BJ (cell line): ENCODE results near the gene LMTK3. TPM values are rescaled to one million over a fixed set of nuclear protein-coding genes. Genes with fewer than 3 reads are reported as not detected.

Experiments used
- CTCF ChIA-PET: fragments of 350-600 bp; formaldehyde crosslinking; extraction: SDS; loops from one replicate; lab custom pipeline; 2021; ENCODE audit warnings: antibody characterized with exemption, inconsistent platforms; lab: Yijun Ruan, JAX
- POLR2A ChIA-PET: fragments of 300-600 bp; sonication (Branson Sonifier 250); formaldehyde crosslinking; extraction: SDS; loops from one replicate; lab custom pipeline; 2021; ENCODE audit warnings: antibody characterized with exemption; lab: Charles Lee
- DNase-seq: peaks from one replicate; pipeline ENCODE4 v3.0.0-alpha.2; 2011; ENCODE audit warnings: low read depth
- H3K27me3 ChIP-seq: 2 replicates; pipeline ENCODE4 v1.6.0; 2011; ENCODE audit warnings: low read length; ENCODE audit not compliant: control insufficient read depth, insufficient read depth
- H3K36me3 ChIP-seq: 2 replicates; pipeline ENCODE4 v1.5.1; 2011; ENCODE audit warnings: low read length; ENCODE audit not compliant: control insufficient read depth, insufficient read depth
- H3K4me3 ChIP-seq: 2 replicates; pipeline ENCODE4 v1.5.1; 2011; ENCODE audit warnings: low read depth, mild to moderate bottlenecking, control low read depth, low read length
- polyA plus RNA-seq: library from polyadenylated mRNA; depleted of rRNA; stranded (reverse); fragments of >200 nt; gene quantifications from 2 replicates; pipeline ENCODE4 v1.2.3, GENCODE V29; 2011
- TF ChIP-seq, protein P1 (sequence below): IDR thresholded peaks from 2 replicates; pipeline ENCODE4 v1.5.1; 2011; ENCODE audit warnings: low read depth, mild to moderate bottlenecking, control low read depth, inconsistent platforms, low read length, moderate library complexity; ENCODE audit not compliant: insufficient read depth

LMTK3 gene
- polyA plus RNA-seq, 1 experiment = not detected

DNA sequence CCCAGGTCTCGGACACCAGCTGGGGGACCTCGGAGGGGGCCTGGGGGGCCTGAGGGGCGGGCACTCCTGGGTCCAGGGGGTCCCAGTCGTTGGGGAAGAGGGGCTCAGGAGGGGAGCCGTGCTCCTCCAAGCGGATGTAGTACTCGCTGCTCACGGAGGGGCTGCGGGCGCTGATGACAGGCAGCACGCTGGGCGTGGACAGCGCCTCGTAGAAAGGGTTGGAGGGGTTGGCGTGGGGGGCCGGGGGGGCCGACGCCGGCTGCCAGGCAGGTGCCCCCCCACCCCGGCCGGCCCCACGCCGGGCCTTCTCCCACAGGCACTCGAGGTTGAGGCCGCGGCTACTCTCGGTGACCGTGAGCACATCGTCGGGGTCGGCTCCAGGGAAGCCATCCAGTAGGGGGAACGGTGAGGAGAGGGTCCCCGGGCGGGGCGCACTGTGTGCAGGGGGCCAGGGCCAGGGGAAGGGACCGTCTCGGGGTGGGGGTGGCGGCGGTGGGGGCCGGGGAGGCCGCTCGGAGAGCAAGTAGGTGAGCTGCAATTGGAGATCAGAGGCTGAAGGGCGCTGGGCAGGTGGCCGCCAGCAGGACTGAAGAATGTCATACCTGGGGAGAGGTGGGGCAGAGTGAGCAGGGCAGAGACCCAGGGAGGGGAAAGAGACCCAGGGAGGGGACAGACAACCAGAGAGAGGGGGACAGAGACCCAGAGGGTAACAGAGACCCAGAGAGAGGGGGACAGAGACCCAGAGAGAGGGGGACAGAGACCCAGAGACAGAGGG is 12.1 kb downstream of the LMTK3 start:
- no peaks in the 10 kb centered on the region for H3K36me3 ChIP-seq
- ChIA-PET CTCF (interaction anchor here (0.6 to 1.5 kb wide), 2 partner anchors 89 to 113 kb away, joined by 3 to 4 read pairs; no protein-coding TSS in a partner anchor), POLR2A (interaction anchor here (1.0 kb wide), 1 partner anchor 1242 kb away, joined by 5 read pairs; no protein-coding TSS in a partner anchor)
- TF ChIP-seq, protein P1, sequence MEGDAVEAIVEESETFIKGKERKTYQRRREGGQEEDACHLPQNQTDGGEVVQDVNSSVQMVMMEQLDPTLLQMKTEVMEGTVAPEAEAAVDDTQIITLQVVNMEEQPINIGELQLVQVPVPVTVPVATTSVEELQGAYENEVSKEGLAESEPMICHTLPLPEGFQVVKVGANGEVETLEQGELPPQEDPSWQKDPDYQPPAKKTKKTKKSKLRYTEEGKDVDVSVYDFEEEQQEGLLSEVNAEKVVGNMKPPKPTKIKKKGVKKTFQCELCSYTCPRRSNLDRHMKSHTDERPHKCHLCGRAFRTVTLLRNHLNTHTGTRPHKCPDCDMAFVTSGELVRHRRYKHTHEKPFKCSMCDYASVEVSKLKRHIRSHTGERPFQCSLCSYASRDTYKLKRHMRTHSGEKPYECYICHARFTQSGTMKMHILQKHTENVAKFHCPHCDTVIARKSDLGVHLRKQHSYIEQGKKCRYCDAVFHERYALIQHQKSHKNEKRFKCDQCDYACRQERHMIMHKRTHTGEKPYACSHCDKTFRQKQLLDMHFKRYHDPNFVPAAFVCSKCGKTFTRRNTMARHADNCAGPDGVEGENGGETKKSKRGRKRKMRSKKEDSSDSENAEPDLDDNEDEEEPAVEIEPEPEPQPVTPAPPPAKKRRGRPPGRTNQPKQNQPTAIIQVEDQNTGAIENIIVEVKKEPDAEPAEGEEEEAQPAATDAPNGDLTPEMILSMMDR = no peak
- H3K4me3 ChIP-seq = no peak overlapping the region
- no peak for DNase-seq
- peaks cover 16% of the 10 kb centered on the region for H3K27me3 ChIP-seq

DNA sequence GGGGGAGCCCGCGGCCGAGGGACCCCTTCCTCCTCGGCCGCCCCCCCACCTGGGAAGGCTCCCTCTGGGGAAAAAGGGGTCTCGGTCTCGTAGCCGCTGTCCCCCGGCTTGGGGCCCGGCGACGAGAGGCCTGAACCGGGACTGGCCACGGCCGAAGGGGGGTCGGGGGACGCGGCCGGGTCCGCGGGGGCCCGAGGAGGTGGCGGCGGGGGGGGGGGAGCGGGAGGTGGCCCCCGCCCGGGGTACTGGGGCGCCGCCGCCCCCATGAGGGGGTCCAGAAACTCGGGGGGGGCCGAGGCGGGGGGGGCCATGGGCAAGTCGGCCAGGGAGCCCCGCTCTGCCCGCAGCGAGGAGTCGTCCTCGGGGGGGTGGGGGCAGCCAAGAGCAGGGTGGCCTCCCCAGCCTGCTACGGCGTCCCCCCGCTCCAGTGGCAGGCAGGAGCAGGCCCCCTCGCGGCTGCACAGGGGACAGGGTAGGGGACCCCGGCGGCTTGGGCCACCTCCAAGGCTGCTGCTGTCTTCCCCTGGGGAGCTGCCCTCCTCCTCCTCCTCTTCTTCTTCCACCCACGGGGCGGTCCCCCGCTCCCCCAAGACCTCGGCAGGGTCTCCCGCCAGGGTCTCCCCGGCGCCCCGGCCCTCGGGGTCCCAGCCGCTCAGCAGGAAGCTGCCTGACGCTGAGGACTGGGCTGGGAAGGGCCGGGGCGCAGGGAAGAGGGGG is 12.9 kb downstream of the LMTK3 start:
- ChIA-PET CTCF (interaction anchor here (0.6 to 11.9 kb wide), 2 partner anchors 88 to 113 kb away, joined by 3 to 161 read pairs; no protein-coding TSS in a partner anchor), POLR2A (interaction anchor here (1.0 kb wide), 1 partner anchor 1241 kb away, joined by 5 read pairs; no protein-coding TSS in a partner anchor)
- no peaks in the 10 kb centered on the region for H3K36me3 ChIP-seq
- no peak for DNase-seq
- TF ChIP-seq, protein P1 = no peak
- no peak overlapping the region for H3K4me3 ChIP-seq
- peaks cover 16% of the 10 kb centered on the region for H3K27me3 ChIP-seq

DNA sequence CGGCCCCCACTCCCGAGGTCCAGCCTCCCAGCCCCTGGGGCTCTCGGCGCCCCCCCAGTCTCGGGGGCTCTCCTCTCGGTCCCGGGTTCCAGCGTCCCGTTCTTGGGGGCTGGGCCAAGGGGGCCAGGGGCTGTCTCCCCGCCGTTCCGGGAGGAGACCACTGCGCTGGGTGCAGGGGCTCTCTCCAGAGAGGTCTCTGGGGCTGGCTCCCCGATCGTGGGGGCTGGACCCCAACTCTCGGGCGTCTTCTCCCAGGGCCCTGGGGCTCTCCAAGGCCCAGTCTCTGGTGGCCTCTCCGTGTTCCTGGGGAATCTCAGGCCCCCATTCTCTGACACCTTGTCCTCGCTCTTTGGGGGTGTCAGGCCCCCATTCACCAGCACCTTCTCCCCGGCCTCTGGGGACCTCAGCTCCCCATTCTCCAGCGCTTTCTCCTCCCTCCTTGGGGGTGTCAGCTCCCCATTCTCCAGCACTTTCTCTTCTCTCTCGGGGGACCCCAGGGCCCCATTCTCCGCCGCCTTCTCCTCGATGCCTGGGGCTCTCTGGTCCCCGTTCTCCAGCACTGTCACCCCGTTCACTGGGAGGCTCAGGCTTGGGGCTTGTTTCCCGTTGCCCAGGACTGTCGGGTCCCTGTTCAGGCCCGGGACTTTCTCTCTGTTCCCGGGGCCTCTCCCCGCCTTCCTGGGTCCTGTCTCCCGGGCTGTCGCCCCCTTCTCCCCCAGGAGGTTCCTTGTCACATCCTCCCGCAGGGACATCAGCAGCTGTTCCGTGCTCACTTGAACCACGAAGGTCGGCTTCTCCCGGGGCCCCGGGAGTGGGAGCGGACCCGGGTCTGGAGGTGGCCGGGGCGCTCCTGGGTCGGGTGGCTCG is 13.7 kb downstream of the LMTK3 start:
- Histone ChIP-seq H3K36me3 (no peaks in the 10 kb centered on the region), H3K27me3 (peaks cover 16% of the 10 kb centered on the region), H3K4me3 (no peak overlapping the region)
- CTCF ChIA-PET = interaction anchor here (11.9 kb wide), 1 partner anchor 89 kb away, joined by 161 read pairs; no protein-coding TSS in a partner anchor
- TF ChIP-seq, protein P1 = no peak
- no peak for DNase-seq
- POLR2A ChIA-PET = no interaction called here

DNA sequence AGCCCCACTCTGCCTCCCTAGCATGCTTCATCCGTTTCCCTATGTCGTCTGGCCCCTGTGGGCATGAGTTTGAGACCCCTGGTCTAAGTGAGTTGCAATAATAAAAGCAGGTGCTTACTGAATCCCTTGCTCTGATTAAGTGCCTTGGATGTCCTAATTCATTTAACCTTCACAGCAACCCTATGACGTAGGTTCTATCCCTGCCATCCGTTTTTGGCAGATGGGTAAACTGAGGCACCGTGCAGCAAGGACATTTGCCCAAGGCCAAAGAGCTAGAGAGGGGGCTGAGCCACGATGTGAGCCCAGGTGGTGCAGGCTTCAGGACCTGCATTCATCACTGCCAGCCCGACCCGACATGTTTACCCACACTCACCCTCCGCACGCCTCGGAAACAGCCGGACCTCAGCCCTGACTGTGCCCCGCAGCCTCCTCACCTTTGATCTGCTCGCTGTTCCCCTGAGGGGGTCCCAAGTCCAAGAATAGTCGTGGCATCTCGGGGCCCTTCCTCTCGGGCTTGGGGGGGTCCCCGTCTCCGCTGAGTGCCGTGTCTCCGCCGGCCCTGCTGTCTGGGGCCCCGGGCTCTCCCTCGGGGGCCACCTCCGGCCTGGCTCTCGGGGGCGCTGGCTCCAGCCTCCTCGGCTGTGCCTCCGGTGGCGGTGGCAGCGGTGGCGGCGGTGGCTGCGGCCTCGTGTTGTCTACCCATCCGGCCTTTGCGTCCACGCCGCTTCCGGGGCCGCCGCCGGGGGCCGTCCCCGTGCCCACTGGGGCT is 14.5 kb downstream of the LMTK3 start:
- POLR2A ChIA-PET = no interaction called here
- Histone ChIP-seq H3K4me3 (no peak overlapping the region), H3K27me3 (peaks cover 16% of the 10 kb centered on the region), H3K36me3 (no peaks in the 10 kb centered on the region)
- TF ChIP-seq, protein P1 = no peak
- CTCF ChIA-PET = interaction anchor here (1.9 to 11.9 kb wide), 2 partner anchors 9 to 90 kb away, joined by 7 to 161 read pairs; no protein-coding TSS in a partner anchor
- DNase-seq = no peak
